NCI-H510A treated with DMSO at 0.1 percent for 48 hours (cell line): Measurements from ENCODE around the gene C13orf42.
"Not testable (repeated sequence)": the region's sequence is repeated elsewhere in the genome, so short reads cannot be mapped to it uniquely, and the experiment has no call there.

Experiments
- DNase-seq: peaks from one replicate; lab custom pipeline; 2025; lab: John Stamatoyannopoulos, UW

The C13orf42 gene

DNA sequence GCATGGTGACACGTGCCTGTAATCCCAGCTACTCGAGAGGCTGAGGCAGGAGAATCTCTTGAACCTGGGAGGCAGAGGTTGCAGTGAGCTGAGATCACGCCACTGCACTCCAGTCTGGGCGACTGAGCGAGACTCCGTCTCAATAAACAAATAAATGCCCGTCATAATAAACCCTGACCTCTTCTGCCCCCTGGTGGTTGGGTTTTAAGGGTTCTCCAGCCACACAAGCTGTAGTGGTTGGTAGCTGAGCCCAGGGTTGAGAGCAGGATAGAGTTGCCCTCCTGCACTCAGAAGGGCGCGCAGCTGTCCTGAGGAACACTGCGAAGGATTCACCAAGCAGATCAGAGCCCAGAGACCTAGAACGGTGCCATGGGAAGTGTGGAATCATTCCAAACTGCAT lies 9.8 kb upstream of the C13orf42 start:
- DNase-seq = not testable (repeated sequence)

DNA sequence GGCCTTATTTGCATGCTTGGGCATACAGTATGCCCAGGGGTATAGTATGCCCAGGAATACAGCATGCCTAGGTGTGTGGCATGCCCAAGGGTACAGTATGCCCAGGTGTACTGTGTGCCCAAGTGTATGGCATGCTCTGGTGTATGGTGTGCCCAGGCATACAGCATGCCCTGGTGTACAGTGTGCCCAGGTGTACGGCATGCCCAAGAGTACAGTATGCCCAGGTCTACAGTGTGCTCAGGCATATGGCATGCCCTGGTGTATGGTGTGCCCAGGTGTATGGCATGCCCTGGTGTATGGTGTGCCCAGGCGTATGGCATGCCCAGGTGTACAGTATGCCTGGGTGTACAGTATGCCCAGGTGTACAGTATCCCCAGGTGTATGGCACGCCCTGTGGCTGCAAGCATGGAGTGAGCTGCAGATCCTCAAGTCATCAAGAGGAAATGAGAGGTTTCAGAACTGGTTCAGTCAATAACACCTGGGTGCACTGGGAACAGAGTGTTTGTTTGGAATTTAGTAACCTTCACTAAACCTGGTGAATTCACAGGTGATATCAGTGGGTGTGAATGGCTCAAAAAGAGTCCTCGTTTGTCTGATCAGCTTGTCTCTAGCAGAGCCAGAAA lies 7.8 kb upstream of the C13orf42 start:
- DNase-seq = no peak

DNA sequence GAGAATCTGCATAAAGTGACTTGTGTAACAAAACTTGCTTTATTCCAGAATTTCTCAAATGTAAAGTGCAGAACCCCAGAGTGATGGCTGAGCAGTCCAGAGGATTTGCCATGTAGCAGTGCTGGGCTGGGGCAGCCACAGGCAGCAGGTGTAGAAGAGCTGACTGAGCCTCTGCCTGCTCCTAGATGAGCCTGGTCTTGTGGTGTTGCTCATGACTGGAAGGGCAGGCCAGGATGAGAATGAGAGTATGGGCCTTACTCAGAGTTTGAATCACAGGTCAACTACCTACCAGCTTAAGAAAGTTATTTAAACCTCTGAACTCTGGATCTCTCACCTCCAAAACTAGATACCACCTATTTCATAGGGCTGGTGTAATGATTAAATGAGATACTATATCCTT lies 2.9 kb upstream of the C13orf42 start:
- DNase-seq = no peak

DNA sequence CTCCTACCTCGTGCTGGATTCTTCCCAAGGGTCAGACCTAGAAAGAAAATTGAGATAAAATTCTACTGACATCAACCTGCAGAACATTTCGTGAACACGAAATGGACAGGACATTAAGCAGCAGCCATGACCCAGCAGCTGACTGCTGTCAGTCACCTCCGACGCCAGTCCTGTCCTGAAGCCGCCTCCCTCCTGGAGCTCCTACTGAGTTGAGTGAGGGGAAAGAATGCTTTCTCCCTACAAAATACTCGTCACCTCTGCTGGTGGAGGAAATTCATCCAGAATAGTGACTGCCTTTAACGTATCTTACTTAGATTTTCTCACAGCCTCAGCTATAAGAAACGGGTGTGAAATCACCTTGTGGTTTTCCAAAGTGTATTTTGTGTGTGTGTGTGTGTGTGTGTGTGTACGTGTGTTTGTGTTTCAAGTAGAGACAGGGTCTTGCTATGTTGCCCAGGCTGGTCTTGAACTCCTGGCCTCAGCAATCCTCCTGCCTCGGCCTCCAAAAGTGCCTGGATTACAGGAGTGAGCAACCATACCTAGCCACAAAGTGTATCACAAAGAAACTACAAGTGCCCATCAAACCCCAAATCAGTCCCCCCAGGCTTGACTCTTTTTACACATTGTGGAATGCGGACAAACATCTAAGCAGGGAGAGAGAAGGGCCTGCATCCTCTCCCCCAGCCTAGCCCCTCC lies 2.3 kb upstream of the C13orf42 start:
- DNase-seq = no peak

DNA sequence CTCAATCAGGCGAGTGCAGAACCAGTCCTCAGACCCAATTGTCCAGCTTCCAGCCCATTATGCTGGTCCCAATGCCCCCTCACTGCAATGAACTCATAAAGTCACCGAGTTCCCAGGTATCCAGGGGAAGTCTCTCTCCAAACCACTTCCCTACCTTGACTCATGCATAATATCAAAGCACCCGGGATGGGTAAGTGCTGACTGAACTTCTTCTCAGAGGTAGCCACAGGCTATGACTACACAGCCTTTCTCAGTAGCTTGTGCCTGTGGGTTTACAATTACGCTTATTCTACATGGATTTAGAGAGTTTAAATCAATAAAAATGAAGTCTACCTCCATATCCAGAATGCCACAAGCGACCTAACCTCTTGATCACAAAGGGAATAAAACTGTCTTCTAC lies 1.7 kb upstream of the C13orf42 start:
- no peak for DNase-seq

DNA sequence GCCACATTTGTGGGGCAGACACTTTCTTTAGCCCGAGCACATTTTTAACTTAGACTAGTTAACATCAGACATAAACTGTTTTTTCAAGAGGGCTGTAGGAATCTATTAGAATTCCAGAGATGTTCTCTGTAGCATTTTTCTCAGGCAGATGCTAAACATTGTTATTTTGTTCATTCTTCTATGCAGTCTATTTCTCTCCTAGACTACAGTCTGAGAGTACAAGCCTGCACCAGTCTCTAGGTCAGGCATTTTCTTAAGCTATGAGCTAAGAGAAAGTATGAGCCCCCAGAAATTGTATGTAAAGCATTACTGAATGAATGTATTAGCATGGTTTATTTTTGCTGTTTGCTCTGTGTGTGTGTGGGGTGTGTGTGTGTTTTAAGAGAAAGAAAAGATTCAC lies 923 bp upstream of the C13orf42 start:
- DNase-seq = no peak

DNA sequence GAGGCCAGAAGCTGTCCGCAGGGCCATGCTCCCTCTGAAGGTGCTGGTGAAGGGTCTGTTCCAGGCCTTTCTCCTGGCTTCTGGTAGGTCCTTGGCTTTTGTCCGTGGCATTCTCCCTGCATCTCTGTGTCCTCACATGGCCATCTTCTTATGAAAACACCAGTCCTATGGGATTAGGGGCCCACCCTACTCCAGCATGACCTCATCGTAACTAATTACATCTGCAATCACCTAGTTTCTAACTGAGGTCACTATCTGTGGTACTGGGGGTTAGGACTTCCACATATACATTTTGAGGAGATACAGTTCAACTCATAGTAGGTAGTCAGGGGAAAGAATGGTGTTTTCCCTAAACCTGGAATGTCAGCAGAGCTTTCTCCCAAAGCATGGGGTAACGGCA lies 3.1 kb downstream of the C13orf42 start:
- no peak for DNase-seq

DNA sequence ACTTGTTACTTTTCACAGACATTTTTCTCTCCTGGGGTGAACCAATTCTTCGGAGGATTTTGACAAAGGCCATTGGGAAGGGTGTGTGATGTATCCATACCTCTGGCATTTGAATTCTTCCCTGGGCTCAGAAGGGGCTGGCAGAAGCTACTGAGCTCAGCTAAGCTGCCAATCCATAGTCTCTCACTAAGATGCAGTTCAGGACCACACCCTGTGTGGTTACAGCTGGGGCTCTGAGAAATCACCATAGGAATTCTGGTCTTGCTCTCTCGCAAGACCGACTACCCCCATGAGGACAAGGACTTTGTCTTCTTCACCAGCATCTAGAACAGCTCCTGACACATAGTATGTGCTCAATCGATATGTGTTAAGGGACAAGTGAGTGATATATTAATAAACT lies 6.0 kb downstream of the C13orf42 start:
- DNase-seq = no peak

DNA sequence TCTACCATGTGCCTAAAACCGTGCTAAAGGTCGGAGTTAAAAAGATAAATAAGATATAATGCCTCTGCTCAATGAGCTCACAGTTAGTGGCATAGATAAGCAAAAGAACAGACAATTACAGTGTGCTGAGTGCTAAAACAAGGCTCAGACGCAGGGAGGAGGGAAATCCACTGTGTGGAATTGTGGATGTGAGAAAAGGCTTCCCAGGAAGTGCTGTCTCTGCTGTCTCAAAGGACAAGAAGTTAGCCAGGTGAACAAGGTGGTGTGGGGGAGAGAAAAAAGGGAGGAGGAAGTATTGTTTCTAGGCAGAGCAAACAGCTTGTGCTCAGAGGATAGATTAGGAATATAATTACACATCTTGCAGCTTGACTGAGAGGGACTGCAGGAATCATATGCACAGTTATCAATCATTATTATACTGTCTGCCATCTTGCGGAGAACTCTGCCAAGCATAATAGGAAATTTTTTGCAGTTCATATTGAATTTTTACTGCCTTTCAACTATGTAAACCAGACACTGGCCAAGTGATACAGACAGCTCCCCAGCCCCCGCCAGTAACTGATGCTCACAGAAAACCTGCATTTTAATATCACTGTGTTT lies 9.3 kb downstream of the C13orf42 start:
- no peak for DNase-seq

DNA sequence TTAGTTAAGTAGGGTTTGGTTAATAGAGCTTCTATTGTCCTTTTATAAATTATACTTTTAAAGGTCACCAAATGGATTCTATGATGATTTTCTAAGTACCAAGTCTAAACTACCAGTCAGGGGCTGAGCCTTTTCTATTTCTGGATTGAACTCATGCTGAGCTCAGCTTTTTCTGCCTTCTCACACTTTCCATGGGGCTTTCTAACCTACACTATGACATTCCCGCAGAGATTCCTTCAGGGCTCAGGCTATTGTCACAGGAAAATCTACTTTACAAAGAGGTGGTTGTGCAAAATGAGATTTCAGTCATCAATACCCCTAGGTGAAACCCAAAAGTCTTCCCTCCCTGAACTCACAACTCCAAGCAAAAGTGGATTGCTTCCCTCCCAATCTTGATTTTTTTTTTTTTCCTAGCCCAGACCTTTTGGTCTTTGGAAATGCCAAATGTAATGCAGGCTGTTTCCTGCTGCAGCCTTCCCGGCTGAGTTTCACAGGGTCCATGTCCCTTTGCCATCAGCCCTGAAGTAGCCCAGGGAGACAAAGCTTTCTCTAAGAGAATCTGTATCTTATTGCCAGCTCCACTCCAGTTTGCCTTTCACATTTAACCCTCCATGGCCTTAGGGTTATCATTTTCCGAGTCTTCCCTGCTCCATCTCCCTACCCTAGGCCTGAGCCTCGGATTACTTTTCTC lies 13.6 kb downstream of the C13orf42 start:
- DNase-seq = no peak

DNA sequence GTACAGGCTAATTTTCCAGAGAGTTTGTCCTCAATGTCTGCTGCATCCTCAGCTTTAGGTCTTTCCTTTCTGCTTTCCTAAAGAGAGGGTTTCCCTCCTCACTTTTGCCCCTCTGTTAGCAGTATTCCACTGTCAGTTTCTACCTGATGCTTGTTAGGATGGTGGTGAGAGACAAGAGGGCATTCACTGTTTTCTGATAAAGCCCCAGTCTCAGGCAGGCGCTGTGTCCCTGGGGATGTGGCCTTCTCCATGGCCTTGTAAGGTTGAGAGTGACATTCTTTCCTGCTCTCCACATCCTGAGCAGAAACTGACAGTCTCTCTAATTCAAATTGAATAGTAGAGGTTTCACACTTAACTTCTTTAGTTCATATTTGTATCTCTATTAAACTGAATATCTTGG lies 14.9 kb downstream of the C13orf42 start:
- no peak for DNase-seq

DNA sequence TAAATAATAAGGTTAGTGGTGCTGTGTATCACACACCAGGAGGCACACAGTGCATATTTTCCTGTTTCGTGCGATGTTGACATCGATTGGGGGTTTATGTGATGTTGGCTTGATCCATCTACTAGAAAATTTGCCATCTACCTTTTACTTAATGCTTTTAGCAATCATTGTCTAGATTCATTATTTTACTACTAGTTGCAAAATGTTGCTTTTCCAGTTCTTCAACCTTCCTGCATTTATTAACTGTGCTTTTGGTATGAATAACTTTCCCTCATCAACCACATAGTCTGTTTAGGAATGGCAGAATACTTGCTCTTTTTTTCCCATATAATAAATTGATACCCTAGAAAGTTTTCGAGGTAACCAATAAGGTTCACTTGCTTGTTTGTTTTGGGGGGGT lies 17.5 kb downstream of the C13orf42 start:
- DNase-seq = no peak

DNA sequence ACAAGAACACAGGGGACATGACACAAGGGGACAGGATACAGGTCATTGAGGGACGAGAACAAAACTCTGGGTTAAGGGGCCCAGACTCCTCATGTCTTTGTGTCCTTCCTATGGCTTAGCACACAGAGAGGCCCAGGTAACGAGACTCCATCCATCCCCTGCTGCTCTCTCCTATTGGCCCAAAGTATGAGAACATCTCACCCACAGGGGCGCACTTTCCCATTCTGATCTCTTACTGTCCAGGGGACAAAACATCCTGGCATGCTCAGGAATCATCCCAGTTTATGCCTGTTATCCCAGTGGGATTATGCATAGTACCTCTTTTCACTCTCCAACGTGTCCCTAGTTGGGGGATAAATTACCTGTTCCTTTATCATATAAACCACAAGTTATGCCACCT lies 19.2 kb downstream of the C13orf42 start:
- no peak for DNase-seq

DNA sequence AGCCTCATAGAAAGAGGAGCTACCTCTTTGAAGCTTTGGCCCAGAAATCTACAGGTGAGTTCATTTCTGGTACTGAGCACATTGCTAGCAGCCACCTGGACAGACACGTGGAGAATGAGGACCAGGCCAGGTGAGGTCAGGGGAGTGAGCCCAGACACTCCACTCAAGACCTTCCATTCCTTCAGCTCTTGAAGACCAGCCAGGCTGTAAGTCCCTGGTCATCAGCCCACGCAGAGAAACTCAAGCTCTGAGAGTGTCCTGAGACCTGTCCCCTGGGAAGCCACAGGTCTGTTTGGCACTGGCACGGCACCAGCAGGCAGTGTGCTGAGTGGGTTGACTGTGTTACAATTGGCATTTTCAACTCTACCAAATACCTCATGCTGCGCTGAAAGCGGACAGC lies 27.4 kb downstream of the C13orf42 start:
- DNase-seq = no peak

DNA sequence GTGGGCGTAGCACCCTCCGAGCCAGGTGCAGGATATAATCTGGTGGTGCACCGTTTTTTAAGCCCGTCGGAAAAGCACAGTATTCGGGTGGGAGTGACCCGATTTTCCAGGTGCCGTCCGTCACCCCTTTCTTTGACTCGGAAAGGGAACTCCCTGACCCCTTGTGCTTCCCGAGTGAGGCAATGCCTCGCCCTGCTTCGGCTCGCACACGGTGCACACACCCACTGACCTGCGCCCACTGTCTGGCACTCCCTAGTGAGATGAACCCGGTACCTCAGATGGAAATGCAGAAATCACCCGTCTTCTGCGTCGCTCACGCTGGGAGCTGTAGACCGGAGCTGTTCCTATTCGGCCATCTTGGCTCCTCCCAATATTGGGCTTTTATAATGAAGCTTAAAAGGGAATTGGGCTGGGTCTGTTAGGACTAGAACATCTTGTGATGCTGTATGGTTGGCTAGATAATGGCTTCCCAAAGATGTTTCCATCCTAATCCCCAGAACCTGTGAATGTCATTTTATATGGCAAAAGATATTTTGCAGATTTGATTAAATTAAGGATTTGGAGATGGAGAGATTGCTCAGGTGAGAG lies 30.5 kb downstream of the C13orf42 start:
- DNase-seq = not testable (repeated sequence)

DNA sequence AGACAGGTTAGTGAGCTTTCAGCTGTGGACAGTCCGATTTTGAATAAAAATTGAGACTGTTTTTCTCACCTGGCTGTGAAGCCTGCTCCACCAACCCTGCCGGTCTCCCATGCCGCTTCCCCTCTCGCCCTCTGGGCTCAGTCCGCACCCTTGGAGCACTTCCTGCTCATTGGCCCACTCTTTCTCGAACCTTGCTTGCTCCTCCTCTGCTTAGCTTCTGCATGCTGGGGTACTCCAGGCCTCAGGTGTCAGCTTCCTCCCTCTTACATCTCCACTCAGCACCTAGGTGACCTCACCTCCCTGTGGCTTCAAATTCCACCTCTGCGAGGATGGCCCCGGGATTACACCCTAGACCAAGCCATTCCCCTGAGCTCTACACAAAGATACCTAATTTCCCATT lies 39.6 kb downstream of the C13orf42 start:
- no peak for DNase-seq

DNA sequence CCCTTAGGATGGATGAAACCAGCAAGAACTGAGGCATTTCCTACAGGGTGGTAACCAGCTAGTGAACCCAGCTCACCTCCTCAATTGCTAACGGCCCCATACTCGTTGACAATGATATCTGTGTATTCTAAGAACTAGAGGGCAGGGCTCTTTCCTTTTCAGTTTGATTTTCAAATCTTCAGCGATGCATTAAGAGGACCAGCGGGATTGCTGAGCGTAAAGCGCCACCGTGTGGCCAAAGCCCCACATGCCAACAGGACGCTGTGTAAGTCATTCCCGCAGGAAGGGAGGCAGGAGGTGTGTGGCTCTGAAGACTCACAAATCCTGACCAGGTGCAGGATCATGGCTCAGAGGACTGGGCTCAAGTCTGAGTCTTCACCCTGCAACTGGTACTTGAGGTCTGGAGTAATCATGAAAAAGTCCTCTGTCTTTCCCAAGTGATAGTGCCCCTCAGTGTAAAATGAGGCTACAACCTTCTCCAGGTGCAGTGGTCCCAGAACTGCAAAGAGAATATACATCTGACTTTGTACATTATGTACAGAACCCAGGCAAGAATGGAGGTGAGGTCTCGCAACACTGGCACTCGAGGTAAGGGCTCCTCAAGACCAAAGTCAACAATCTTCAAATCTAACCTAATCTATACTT lies 40.9 kb downstream of the C13orf42 start:
- DNase-seq = peak; percentile 87

DNA sequence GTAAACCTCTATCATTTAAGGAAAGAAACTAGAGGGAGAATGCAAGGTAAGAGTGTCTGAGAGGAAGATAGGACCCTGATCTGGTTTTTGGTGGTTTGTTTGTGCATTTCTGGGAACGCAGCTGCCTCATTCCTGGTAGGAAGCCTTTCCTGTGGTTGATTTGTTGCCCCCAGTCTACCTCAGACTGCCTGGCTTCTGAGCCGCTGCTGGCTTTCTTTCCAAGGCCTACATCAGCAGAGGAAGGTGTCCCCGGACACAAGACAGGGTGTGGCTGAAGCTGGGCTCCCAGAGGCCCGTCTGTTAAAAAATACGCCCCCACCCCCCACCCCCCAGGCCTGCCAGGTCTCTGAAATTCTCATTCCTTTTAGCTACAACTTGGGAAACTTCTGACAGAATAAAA lies 42.6 kb downstream of the C13orf42 start:
- no peak for DNase-seq

DNA sequence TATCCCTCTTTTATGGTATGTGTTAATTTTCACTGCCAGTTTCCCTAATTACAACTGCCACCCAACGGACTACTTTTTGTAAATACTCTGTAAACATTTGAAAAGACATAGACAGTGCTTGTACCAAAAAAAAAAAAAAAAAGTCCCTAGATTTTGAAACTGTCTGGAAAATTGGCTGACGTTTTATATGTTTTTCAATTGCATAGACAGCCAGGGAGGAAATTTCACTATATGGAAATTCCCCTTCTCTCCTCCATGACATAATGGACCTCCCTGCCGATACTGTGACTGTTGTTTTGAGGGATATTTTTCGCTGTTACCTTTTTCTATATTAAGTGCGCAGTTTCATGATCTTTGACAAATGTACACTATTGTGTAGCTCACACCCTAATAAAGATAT lies 43.4 kb downstream of the C13orf42 start:
- DNase-seq = no peak

DNA sequence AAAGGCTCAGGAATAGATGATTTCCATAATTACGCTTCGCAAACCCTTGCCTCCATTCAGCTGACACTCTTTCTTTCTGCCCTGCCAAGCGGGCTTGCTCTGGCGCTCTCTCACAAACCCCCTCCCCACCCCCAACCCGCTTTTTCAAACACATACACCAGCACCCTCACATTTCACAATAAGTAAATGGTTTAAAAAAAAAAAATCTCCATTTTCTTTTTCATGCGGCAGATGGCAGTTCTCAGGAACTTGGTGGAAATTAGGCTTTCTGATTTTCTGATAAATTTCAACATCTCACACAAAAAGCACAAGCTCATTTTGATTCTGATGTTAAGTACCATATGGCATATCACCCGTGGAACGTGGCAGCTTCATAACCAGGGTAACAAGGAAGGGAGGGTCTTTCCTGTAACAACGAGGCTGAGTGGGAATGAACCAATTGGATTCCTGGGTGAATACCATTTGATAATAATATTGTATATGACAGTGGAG lies 43.8 kb downstream of the C13orf42 start:
- no peak for DNase-seq

DNA sequence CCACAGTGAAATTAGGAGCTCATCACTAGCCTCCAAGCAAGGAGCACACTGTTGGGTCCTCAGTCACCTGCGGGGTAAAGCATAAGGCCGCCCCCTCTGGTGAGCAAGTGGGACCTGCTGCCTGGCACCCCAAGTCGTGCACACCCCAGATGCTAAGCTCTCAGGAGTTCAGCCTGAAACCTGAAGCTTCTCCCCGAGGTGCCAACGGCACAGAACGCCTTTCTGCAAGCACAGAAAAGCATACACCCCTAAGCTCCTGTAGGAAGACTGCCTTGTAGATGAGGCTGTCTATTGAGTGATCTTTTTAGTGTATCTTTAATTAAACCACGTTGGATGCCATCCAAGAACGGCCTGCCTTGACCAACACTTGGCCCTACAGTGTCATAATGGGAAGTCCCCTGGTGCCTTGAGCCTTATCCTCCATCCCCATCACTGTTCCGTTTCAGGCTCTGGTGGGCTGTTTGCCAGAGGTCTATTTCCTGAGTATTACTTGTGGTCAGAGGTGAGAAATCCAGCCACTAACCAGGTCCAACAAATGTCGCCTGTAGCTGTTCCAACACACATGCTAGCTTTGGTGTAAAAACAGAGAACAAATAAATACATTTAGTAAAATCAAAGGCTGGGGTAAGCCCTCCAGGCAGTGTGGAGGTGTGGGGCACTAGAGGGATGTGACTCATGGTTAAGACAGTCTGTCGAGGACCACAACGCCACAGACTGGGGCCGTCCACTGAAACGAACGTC lies 44.8 kb downstream of the C13orf42 start:
- no peak for DNase-seq
